ENCODE measurements around the gene MAPK8IP3. TPM values are rescaled to one million over a fixed set of nuclear protein-coding genes. Genes with fewer than 3 reads are reported as not detected.

The MAPK8IP3 gene
- polyA plus RNA-seq, 2 donors = 21.6 to 73.8 TPM

GRCh38 chr16:1752853-1753252 lies 46.9 kb downstream of the MAPK8IP3 start:
- H3K4me3 ChIP-seq (ENCODE audit: low read depth in 1 of 2, low read length in 2 of 2) = no peak overlapping the region
- no peak overlapping the region for H3K27ac ChIP-seq (ENCODE audit: low read depth in 2 of 2, low read length in 1 of 2)
- 93 to 94% methylated on average over 14 of the region's 14 CpGs for WGBS, 2 donors
- peaks cover 15 to 39% of the 10 kb centered on the region in 2 donors for H3K36me3 ChIP-seq (ENCODE audit: control insufficient read depth in 2 of 2, insufficient read depth in 2 of 2, low read length in 1 of 2)
- H3K4me1 ChIP-seq (ENCODE audit: control insufficient read depth in 2 of 2, insufficient read depth in 2 of 2, low read length in 1 of 2) = no peaks in the 10 kb centered on the region
- H3K27me3 ChIP-seq (ENCODE audit: control insufficient read depth in 1 of 2, insufficient read depth in 2 of 2, low read length in 2 of 2) = no peaks in the 10 kb centered on the region
- no peaks in the 10 kb centered on the region for H3K9me3 ChIP-seq (ENCODE audit: control insufficient read depth in 2 of 2, insufficient read depth in 1 of 2, low read depth in 1 of 2, low read length in 1 of 2)

- H3K27ac ChIP-seq (ENCODE audit: low read depth in 2 of 2, low read length in 1 of 2) = peak overlapping the region; percentile 50 to 86
- H3K36me3 ChIP-seq (ENCODE audit: control insufficient read depth in 2 of 2, insufficient read depth in 2 of 2, low read length in 1 of 2) = peaks cover 5 to 36% of the 10 kb centered on the region in 2 donors
- no peaks in the 10 kb centered on the region for H3K4me1 ChIP-seq (ENCODE audit: control insufficient read depth in 2 of 2, insufficient read depth in 2 of 2, low read length in 1 of 2)
- no peak overlapping the region for H3K4me3 ChIP-seq (ENCODE audit: low read depth in 1 of 2, low read length in 2 of 2)
- no peaks in the 10 kb centered on the region for H3K27me3 ChIP-seq (ENCODE audit: control insufficient read depth in 1 of 2, insufficient read depth in 2 of 2, low read length in 2 of 2)
- H3K9me3 ChIP-seq (ENCODE audit: control insufficient read depth in 2 of 2, insufficient read depth in 1 of 2, low read depth in 1 of 2, low read length in 1 of 2) = no peaks in the 10 kb centered on the region
- 83 to 86% methylated on average over 12 of the region's 12 CpGs for WGBS, 2 donors
Measured at GRCh38 chr16:1754204-1754603, 48.2 kb downstream of the MAPK8IP3 start.

- Histone ChIP-seq H3K9me3 (ENCODE audit: control insufficient read depth in 2 of 2, insufficient read depth in 1 of 2, low read depth in 1 of 2, low read length in 1 of 2) (peaks cover 0 to 1% of the 10 kb centered on the region in 2 donors), H3K27me3 (ENCODE audit: control insufficient read depth in 1 of 2, insufficient read depth in 2 of 2, low read length in 2 of 2) (no peaks in the 10 kb centered on the region), H3K4me1 (ENCODE audit: control insufficient read depth in 2 of 2, insufficient read depth in 2 of 2, low read length in 1 of 2) (no peaks in the 10 kb centered on the region), H3K4me3 (ENCODE audit: low read depth in 1 of 2, low read length in 2 of 2) (no peak overlapping the region), H3K36me3 (ENCODE audit: control insufficient read depth in 2 of 2, insufficient read depth in 2 of 2, low read length in 1 of 2) (peaks cover 0 to 38% of the 10 kb centered on the region in 2 donors), H3K27ac (ENCODE audit: low read depth in 2 of 2, low read length in 1 of 2) (no peak overlapping the region)
- 92 to 94% methylated on average over 37 of the region's 37 CpGs for WGBS, 2 donors
Measured at GRCh38 chr16:1757714-1758461, 51.9 kb downstream of the MAPK8IP3 start.

GRCh38 chr16:1758923-1759322 lies 52.9 kb downstream of the MAPK8IP3 start:
- 93% methylated on average over 18 of the region's 18 CpGs for WGBS, 2 donors
- H3K9me3 ChIP-seq (ENCODE audit: control insufficient read depth in 2 of 2, insufficient read depth in 1 of 2, low read depth in 1 of 2, low read length in 1 of 2) = peaks cover 0 to 1% of the 10 kb centered on the region in 2 donors
- peaks cover 0 to 42% of the 10 kb centered on the region in 2 donors for H3K36me3 ChIP-seq (ENCODE audit: control insufficient read depth in 2 of 2, insufficient read depth in 2 of 2, low read length in 1 of 2)
- peaks cover 0 to 1% of the 10 kb centered on the region in 2 donors for H3K4me1 ChIP-seq (ENCODE audit: control insufficient read depth in 2 of 2, insufficient read depth in 2 of 2, low read length in 1 of 2)
- H3K27me3 ChIP-seq (ENCODE audit: control insufficient read depth in 1 of 2, insufficient read depth in 2 of 2, low read length in 2 of 2) = no peaks in the 10 kb centered on the region
- H3K4me3 ChIP-seq (ENCODE audit: low read depth in 1 of 2, low read length in 2 of 2) = no peak overlapping the region
- H3K27ac ChIP-seq (ENCODE audit: low read depth in 2 of 2, low read length in 1 of 2) = no peak overlapping the region

GRCh38 chr16:1759511-1759910 lies 53.5 kb downstream of the MAPK8IP3 start:
- peaks cover 0 to 47% of the 10 kb centered on the region in 2 donors for H3K36me3 ChIP-seq (ENCODE audit: control insufficient read depth in 2 of 2, insufficient read depth in 2 of 2, low read length in 1 of 2)

GRCh38 chr16:1760911-1761310 lies 54.9 kb downstream of the MAPK8IP3 start:
- Histone ChIP-seq H3K4me1 (ENCODE audit: control insufficient read depth in 2 of 2, insufficient read depth in 2 of 2, low read length in 1 of 2) (peaks cover 0 to 6% of the 10 kb centered on the region in 2 donors), H3K27ac (ENCODE audit: low read depth in 2 of 2, low read length in 1 of 2) (no peak overlapping the region), H3K36me3 (ENCODE audit: control insufficient read depth in 2 of 2, insufficient read depth in 2 of 2, low read length in 1 of 2) (peaks cover 0 to 60% of the 10 kb centered on the region in 2 donors), H3K27me3 (ENCODE audit: control insufficient read depth in 1 of 2, insufficient read depth in 2 of 2, low read length in 2 of 2) (no peaks in the 10 kb centered on the region), H3K9me3 (ENCODE audit: control insufficient read depth in 2 of 2, insufficient read depth in 1 of 2, low read depth in 1 of 2, low read length in 1 of 2) (peaks cover 0 to 1% of the 10 kb centered on the region in 2 donors), H3K4me3 (ENCODE audit: low read depth in 1 of 2, low read length in 2 of 2) (no peak overlapping the region)
- WGBS, 2 donors = 92 to 93% methylated on average over 15 of the region's 15 CpGs

More at GRCh38 chr16:1759511-1759910, 53.5 kb downstream of the MAPK8IP3 start:
- Histone ChIP-seq H3K27ac (ENCODE audit: low read depth in 2 of 2, low read length in 1 of 2) (no peak overlapping the region), H3K27me3 (ENCODE audit: control insufficient read depth in 1 of 2, insufficient read depth in 2 of 2, low read length in 2 of 2) (no peaks in the 10 kb centered on the region), H3K9me3 (ENCODE audit: control insufficient read depth in 2 of 2, insufficient read depth in 1 of 2, low read depth in 1 of 2, low read length in 1 of 2) (peaks cover 0 to 1% of the 10 kb centered on the region in 2 donors), H3K4me1 (ENCODE audit: control insufficient read depth in 2 of 2, insufficient read depth in 2 of 2, low read length in 1 of 2) (peaks cover 0 to 6% of the 10 kb centered on the region in 2 donors), H3K4me3 (ENCODE audit: low read depth in 1 of 2, low read length in 2 of 2) (no peak overlapping the region)
- WGBS, 2 donors = 93 to 95% methylated on average over 21 of the region's 21 CpGs

- H3K36me3 ChIP-seq (ENCODE audit: control insufficient read depth in 2 of 2, insufficient read depth in 2 of 2, low read length in 1 of 2) = peaks cover 0 to 63% of the 10 kb centered on the region in 2 donors
- H3K27ac ChIP-seq (ENCODE audit: low read depth in 2 of 2, low read length in 1 of 2) = no peak overlapping the region
- H3K4me1 ChIP-seq (ENCODE audit: control insufficient read depth in 2 of 2, insufficient read depth in 2 of 2, low read length in 1 of 2) = peaks cover 0 to 6% of the 10 kb centered on the region in 2 donors
- no peak overlapping the region for H3K4me3 ChIP-seq (ENCODE audit: low read depth in 1 of 2, low read length in 2 of 2)
- H3K9me3 ChIP-seq (ENCODE audit: control insufficient read depth in 2 of 2, insufficient read depth in 1 of 2, low read depth in 1 of 2, low read length in 1 of 2) = peaks cover 0 to 1% of the 10 kb centered on the region in 2 donors
- 90 to 91% methylated on average over 15 of the region's 15 CpGs for WGBS, 2 donors
- H3K27me3 ChIP-seq (ENCODE audit: control insufficient read depth in 1 of 2, insufficient read depth in 2 of 2, low read length in 2 of 2) = no peaks in the 10 kb centered on the region
Measured at GRCh38 chr16:1761751-1762150, 55.8 kb downstream of the MAPK8IP3 start.

GRCh38 chr16:1762196-1762878 lies 56.3 kb downstream of the MAPK8IP3 start:
- peaks cover 0 to 66% of the 10 kb centered on the region in 2 donors for H3K36me3 ChIP-seq (ENCODE audit: control insufficient read depth in 2 of 2, insufficient read depth in 2 of 2, low read length in 1 of 2)
- peaks cover 0 to 10% of the 10 kb centered on the region in 2 donors for H3K4me1 ChIP-seq (ENCODE audit: control insufficient read depth in 2 of 2, insufficient read depth in 2 of 2, low read length in 1 of 2)
- no peaks in the 10 kb centered on the region for H3K27me3 ChIP-seq (ENCODE audit: control insufficient read depth in 1 of 2, insufficient read depth in 2 of 2, low read length in 2 of 2)
- H3K27ac ChIP-seq (ENCODE audit: low read depth in 2 of 2, low read length in 1 of 2) = no peak overlapping the region
- peaks cover 0 to 1% of the 10 kb centered on the region in 2 donors for H3K9me3 ChIP-seq (ENCODE audit: control insufficient read depth in 2 of 2, insufficient read depth in 1 of 2, low read depth in 1 of 2, low read length in 1 of 2)
- WGBS, 2 donors = 87 to 88% methylated on average over 30 of the region's 30 CpGs
- no peak overlapping the region for H3K4me3 ChIP-seq (ENCODE audit: low read depth in 1 of 2, low read length in 2 of 2)

- Histone ChIP-seq H3K9me3 (ENCODE audit: control insufficient read depth in 2 of 2, insufficient read depth in 1 of 2, low read depth in 1 of 2, low read length in 1 of 2) (peaks cover 0 to 1% of the 10 kb centered on the region in 2 donors), H3K27me3 (ENCODE audit: control insufficient read depth in 1 of 2, insufficient read depth in 2 of 2, low read length in 2 of 2) (no peaks in the 10 kb centered on the region), H3K4me3 (ENCODE audit: low read depth in 1 of 2, low read length in 2 of 2) (no peak overlapping the region), H3K4me1 (ENCODE audit: control insufficient read depth in 2 of 2, insufficient read depth in 2 of 2, low read length in 1 of 2) (peaks cover 0 to 10% of the 10 kb centered on the region in 2 donors), H3K36me3 (ENCODE audit: control insufficient read depth in 2 of 2, insufficient read depth in 2 of 2, low read length in 1 of 2) (peaks cover 0 to 67% of the 10 kb centered on the region in 2 donors), H3K27ac (ENCODE audit: low read depth in 2 of 2, low read length in 1 of 2) (no peak overlapping the region)
- WGBS, 2 donors = 85 to 89% methylated on average over 24 of the region's 24 CpGs
Measured at GRCh38 chr16:1762879-1763520, 57.0 kb downstream of the MAPK8IP3 start.

Measured in esophagus (tissue), 2 donors.